ENCODE measurements around the gene NEK10.
"Not testable (repeated sequence)": the region's sequence is repeated elsewhere in the genome, so short reads cannot be mapped to it uniquely, and the experiment has no call there.

NEK10 gene

GRCh38 chr3:27290760-27291159 is 78.4 kb downstream of the NEK10 start:
- H3K27me3 ChIP-seq: no peaks in the 10 kb centered on the region
- H3K4me3 ChIP-seq (ENCODE audit: low read depth in 1 of 2, low read length in 1 of 2): no peak overlapping the region
- no peak overlapping the region for H3K27ac ChIP-seq
- no peak for TF ChIP-seq CTCF (IDR thresholded peaks at IDR 0.05)
- H3K9me3 ChIP-seq: no peaks in the 10 kb centered on the region
- H3K36me3 ChIP-seq: no peaks in the 10 kb centered on the region
- H3K4me1 ChIP-seq (ENCODE audit: control insufficient read depth in 1 of 2, insufficient read depth in 1 of 2, low read depth in 1 of 2, low read length in 1 of 2): no peaks in the 10 kb centered on the region

- no peak overlapping the region for H3K27ac ChIP-seq
- no peaks in the 10 kb centered on the region for H3K4me1 ChIP-seq (ENCODE audit: control insufficient read depth in 1 of 2, insufficient read depth in 1 of 2, low read depth in 1 of 2, low read length in 1 of 2)
- no peaks in the 10 kb centered on the region for H3K36me3 ChIP-seq
- H3K4me3 ChIP-seq (ENCODE audit: low read depth in 1 of 2, low read length in 1 of 2): no peak overlapping the region
- H3K9me3 ChIP-seq: no peaks in the 10 kb centered on the region
- H3K27me3 ChIP-seq: no peaks in the 10 kb centered on the region
- no peak for TF ChIP-seq CTCF (IDR thresholded peaks at IDR 0.05)
Observed at GRCh38 chr3:27289769-27290413, 79.3 kb downstream of the NEK10 start.

GRCh38 chr3:27287052-27287451 is 82.1 kb downstream of the NEK10 start:
- H3K4me3 ChIP-seq (ENCODE audit: low read depth in 1 of 2, low read length in 1 of 2): no peak overlapping the region
- H3K9me3 ChIP-seq: no peaks in the 10 kb centered on the region
- no peaks in the 10 kb centered on the region for H3K27me3 ChIP-seq
- H3K36me3 ChIP-seq: no peaks in the 10 kb centered on the region
- TF ChIP-seq CTCF (IDR thresholded peaks at IDR 0.05): no peak
- no peaks in the 10 kb centered on the region for H3K4me1 ChIP-seq (ENCODE audit: control insufficient read depth in 1 of 2, insufficient read depth in 1 of 2, low read depth in 1 of 2, low read length in 1 of 2)
- no peak overlapping the region for H3K27ac ChIP-seq

GRCh38 chr3:27286467-27286866 is 82.7 kb downstream of the NEK10 start:
- H3K36me3 ChIP-seq; H3K4me1 ChIP-seq (ENCODE audit: control insufficient read depth in 1 of 2, insufficient read depth in 1 of 2, low read depth in 1 of 2, low read length in 1 of 2); H3K27ac ChIP-seq; H3K4me3 ChIP-seq (ENCODE audit: low read depth in 1 of 2, low read length in 1 of 2); H3K27me3 ChIP-seq; H3K9me3 ChIP-seq: not testable (repeated sequence)

- no peak overlapping the region for H3K27ac ChIP-seq
- H3K36me3 ChIP-seq: no peaks in the 10 kb centered on the region
- no peak overlapping the region for H3K4me3 ChIP-seq (ENCODE audit: low read depth in 1 of 2, low read length in 1 of 2)
- TF ChIP-seq CTCF (IDR thresholded peaks at IDR 0.05): no peak
- no peaks in the 10 kb centered on the region for H3K4me1 ChIP-seq (ENCODE audit: control insufficient read depth in 1 of 2, insufficient read depth in 1 of 2, low read depth in 1 of 2, low read length in 1 of 2)
- no peaks in the 10 kb centered on the region for H3K27me3 ChIP-seq
- no peaks in the 10 kb centered on the region for H3K9me3 ChIP-seq
Observed at GRCh38 chr3:27285668-27286067, 83.5 kb downstream of the NEK10 start.

- no peak overlapping the region for H3K4me3 ChIP-seq (ENCODE audit: low read depth in 1 of 2, low read length in 1 of 2)
- no peak overlapping the region for H3K27ac ChIP-seq
- H3K9me3 ChIP-seq: no peaks in the 10 kb centered on the region
- H3K27me3 ChIP-seq: no peaks in the 10 kb centered on the region
- no peak for TF ChIP-seq CTCF (IDR thresholded peaks at IDR 0.05)
- no peaks in the 10 kb centered on the region for H3K4me1 ChIP-seq (ENCODE audit: control insufficient read depth in 1 of 2, insufficient read depth in 1 of 2, low read depth in 1 of 2, low read length in 1 of 2)
- no peaks in the 10 kb centered on the region for H3K36me3 ChIP-seq
Observed at GRCh38 chr3:27281671-27282150, 87.5 kb downstream of the NEK10 start.
